ENCODE data around the gene THSD8.

Gene THSD8

GRCh38 chr19:12801466-12802266, at the start of gene THSD8, which contains the start of gene PRDX2:
TSS of gene THSD8 (plus strand) at chr19:12802069. CDS start at chr19:12802072, 3 bp downstream.
TSS of gene PRDX2 (minus strand) at chr19:12801800. CDS start at chr19:12801261, 539 bp downstream.
- DNase-seq (ENCODE audit: low read depth): no peak
- TF ChIP-seq CTCF (IDR thresholded peaks at IDR 0.05; ENCODE audit: low read depth, low read length, missing control alignments): no peak
- H3K4me3 ChIP-seq (ENCODE audit: low read depth, low read length): peak within 1 kb of the TSS; percentile 77

- no peak for TF ChIP-seq CTCF (IDR thresholded peaks at IDR 0.05; ENCODE audit: low read depth, low read length, missing control alignments)
- no peak for DNase-seq (ENCODE audit: low read depth)
- H3K4me3 ChIP-seq (ENCODE audit: low read depth, low read length): no peak overlapping the region
These were observed 47.2 kb upstream of the THSD8 start for GRCh38 chr19:12754465-12755196.

GRCh38 chr19:12756150-12756883, 45.6 kb upstream of the THSD8 start:
- DNase-seq (ENCODE audit: low read depth): no peak
- no peak overlapping the region for H3K4me3 ChIP-seq (ENCODE audit: low read depth, low read length)
- no peak for TF ChIP-seq CTCF (IDR thresholded peaks at IDR 0.05; ENCODE audit: low read depth, low read length, missing control alignments)

GRCh38 chr19:12757544-12758274, 44.2 kb upstream of the THSD8 start:
- peak; percentile 97 for TF ChIP-seq CTCF (IDR thresholded peaks at IDR 0.05; ENCODE audit: low read depth, low read length, missing control alignments)
- H3K4me3 ChIP-seq (ENCODE audit: low read depth, low read length): peak overlapping the region; percentile 38
- no peak for DNase-seq (ENCODE audit: low read depth)

GRCh38 chr19:12759686-12760085, 42.2 kb upstream of the THSD8 start:
- no peak for DNase-seq (ENCODE audit: low read depth)
- no peak for TF ChIP-seq CTCF (IDR thresholded peaks at IDR 0.05; ENCODE audit: low read depth, low read length, missing control alignments)
- no peak overlapping the region for H3K4me3 ChIP-seq (ENCODE audit: low read depth, low read length)

GRCh38 chr19:12763100-12763499, 38.8 kb upstream of the THSD8 start:
- no peak for DNase-seq (ENCODE audit: low read depth)

More at GRCh38 chr19:12763100-12763499, 38.8 kb upstream of the THSD8 start:
- TF ChIP-seq CTCF (IDR thresholded peaks at IDR 0.05; ENCODE audit: low read depth, low read length, missing control alignments): no peak
- H3K4me3 ChIP-seq (ENCODE audit: low read depth, low read length): no peak overlapping the region
